ENCODE results near the gene TP53AIP1. TPM values are rescaled to one million over a fixed set of nuclear protein-coding genes. Genes with fewer than 3 reads are reported as not detected.

TP53AIP1 gene
- total RNA-seq, 1 experiment from 2014 or later: 2.3 TPM

- intact Hi-C loops (cut with micrococcal nuclease; ENCODE audit: unreplicated experiment): no loop called here
- BruUV-seq (replicated peaks): no TSS peak
- Histone ChIP-seq H3K9me3 (ENCODE audit: low read depth, low read length, poor library complexity, severe bottlenecking) (no peaks in the 10 kb centered on the region), H3K27me3 (replicated peaks; ENCODE audit: insufficient read depth, low read depth, low read length, poor library complexity) (peaks cover 14% of the 10 kb centered on the region), H3K27ac (ENCODE audit: low read depth, low read length, poor library complexity, severe bottlenecking) (no peak within 1 kb of the TSS), H3K4me1 (ENCODE audit: insufficient read depth, low read length, poor library complexity, severe bottlenecking) (peaks cover 4% of the 10 kb centered on the region), H3K4me3 (ENCODE audit: low read depth, low read length, poor library complexity, severe bottlenecking) (peak within 1 kb of the TSS; percentile 50), H3K36me3 (ENCODE audit: insufficient read depth, low read length, poor library complexity, severe bottlenecking) (no peaks in the 10 kb centered on the region)
- ChIA-PET CTCF (interaction anchor here (0.8 kb wide), 1 partner anchor 66 kb away, joined by 3 read pairs; no protein-coding TSS in a partner anchor), POLR2A (ENCODE audit: low non-redundant PET) (no interaction called here)
- DNase-seq (ENCODE audit: low spot score): peak; percentile 48
- TF ChIP-seq CTCF (conservative IDR thresholded peaks at IDR 0.05; ENCODE audit: low read depth, low read length) (no peak), EZH2 (IDR thresholded peaks at IDR 0.05; ENCODE audit: borderline replicate concordance, low read depth, low read length, poor library complexity, severe bottlenecking) (no peak)
Observed at GRCh38 chr11:128890543-128891368, 51.9 kb downstream of the TP53AIP1 start, which contains the start of gene KCNJ5. KCNJ5 (plus strand) TSS chr11:128891356; CDS start chr11:128911274, 19,918 bp downstream.

GRCh38 chr11:128890216-128890542 lies 52.5 kb downstream of the TP53AIP1 start:
- POLR2A ChIA-PET (ENCODE audit: low non-redundant PET): no interaction called here
- Histone ChIP-seq H3K4me3 (ENCODE audit: low read depth, low read length, poor library complexity, severe bottlenecking) (peak overlapping the region; percentile 50), H3K9me3 (ENCODE audit: low read depth, low read length, poor library complexity, severe bottlenecking) (no peaks in the 10 kb centered on the region), H3K27ac (ENCODE audit: low read depth, low read length, poor library complexity, severe bottlenecking) (no peak overlapping the region), H3K27me3 (replicated peaks; ENCODE audit: insufficient read depth, low read depth, low read length, poor library complexity) (peaks cover 14% of the 10 kb centered on the region), H3K4me1 (ENCODE audit: insufficient read depth, low read length, poor library complexity, severe bottlenecking) (peaks cover 4% of the 10 kb centered on the region), H3K36me3 (ENCODE audit: insufficient read depth, low read length, poor library complexity, severe bottlenecking) (no peaks in the 10 kb centered on the region)
- intact Hi-C loops (cut with micrococcal nuclease; ENCODE audit: unreplicated experiment): no loop called here
- no peak for DNase-seq (ENCODE audit: low spot score)
- CTCF ChIA-PET: no interaction called here
- BruUV-seq (replicated peaks): no TSS peak
- no peak for TF ChIP-seq EZH2 (IDR thresholded peaks at IDR 0.05; ENCODE audit: borderline replicate concordance, low read depth, low read length, poor library complexity, severe bottlenecking)
- no peak for TF ChIP-seq CTCF (conservative IDR thresholded peaks at IDR 0.05; ENCODE audit: low read depth, low read length)

GRCh38 chr11:128889657-128890213 lies 52.9 kb downstream of the TP53AIP1 start:
- DNase-seq (ENCODE audit: low spot score): no peak
- H3K36me3 ChIP-seq (ENCODE audit: insufficient read depth, low read length, poor library complexity, severe bottlenecking): no peaks in the 10 kb centered on the region
- no peak overlapping the region for H3K27ac ChIP-seq (ENCODE audit: low read depth, low read length, poor library complexity, severe bottlenecking)
- no peak overlapping the region for H3K4me3 ChIP-seq (ENCODE audit: low read depth, low read length, poor library complexity, severe bottlenecking)
- ChIA-PET POLR2A (ENCODE audit: low non-redundant PET) (no interaction called here), CTCF (no interaction called here)
- H3K4me1 ChIP-seq (ENCODE audit: insufficient read depth, low read length, poor library complexity, severe bottlenecking): peaks cover 4% of the 10 kb centered on the region
- TF ChIP-seq CTCF (conservative IDR thresholded peaks at IDR 0.05; ENCODE audit: low read depth, low read length) (no peak), EZH2 (IDR thresholded peaks at IDR 0.05; ENCODE audit: borderline replicate concordance, low read depth, low read length, poor library complexity, severe bottlenecking) (no peak)
- no TSS peak for BruUV-seq (replicated peaks)
- H3K27me3 ChIP-seq (replicated peaks; ENCODE audit: insufficient read depth, low read depth, low read length, poor library complexity): peaks cover 14% of the 10 kb centered on the region
- intact Hi-C loops (cut with micrococcal nuclease; ENCODE audit: unreplicated experiment): loop anchor here (5.0 to 10.0 kb wide), 2 partner anchors 443 to 475 kb away; no protein-coding TSS in a partner anchor
- no peaks in the 10 kb centered on the region for H3K9me3 ChIP-seq (ENCODE audit: low read depth, low read length, poor library complexity, severe bottlenecking)

Data from A673 (cell line).